Cardiac septum (tissue), 1 donor: ENCODE data around the gene RHBDF1. TPM values are rescaled to one million over a fixed set of nuclear protein-coding genes. Genes with fewer than 3 reads are reported as not detected.
"Not testable (repeated sequence)": the region's sequence is repeated elsewhere in the genome, so short reads cannot be mapped to it uniquely, and the experiment has no call there.

Experiments used
- DNase-seq: peaks from one replicate; pipeline ENCODE4 v3.0.0-alpha.2; 2020; ENCODE audit warnings: low spot score
- intact Hi-C: fragments of 100-400 bp; cut with DNase I; formaldehyde crosslinking; loops from one replicate; pipeline ENCODE4 v1.14.0; 2022
- total RNA-seq: library from RNA; stranded (reverse); fragmentation: NEBNext Ultra II Directional; extraction: Animal tissue kit (Norgen Biotek cat#: 25700); gene quantifications from one replicate; pipeline ENCODE4 v1.2.1, GENCODE V29; 2021
- donor health status: DM: no; HTN: no; CAD: no.

Gene RHBDF1
- total RNA-seq, 1 donor from 2014 or later, result 31.4 TPM

DNA sequence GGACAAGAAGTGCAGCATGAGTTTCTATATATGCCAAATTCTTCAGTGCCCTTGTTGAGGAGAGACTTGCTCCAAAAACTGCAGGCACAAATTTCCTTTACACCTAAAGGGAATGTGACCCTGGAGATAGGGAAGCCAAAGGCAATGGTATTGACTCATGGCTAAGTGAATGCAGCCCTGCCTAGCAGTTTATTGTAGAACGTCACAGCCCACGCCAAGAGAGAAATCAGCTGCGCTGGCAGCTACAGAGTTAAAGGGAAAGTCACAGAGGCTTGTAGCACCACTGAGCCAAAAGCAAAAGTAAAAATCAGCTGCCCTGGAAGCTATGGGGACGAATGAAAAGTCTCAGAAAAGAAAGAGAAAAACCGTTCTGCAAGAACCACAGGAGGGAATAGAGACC lies 29.1 kb downstream of the RHBDF1 start:
- intact Hi-C loops, result no loop called here
- DNase-seq, result no peak

DNA sequence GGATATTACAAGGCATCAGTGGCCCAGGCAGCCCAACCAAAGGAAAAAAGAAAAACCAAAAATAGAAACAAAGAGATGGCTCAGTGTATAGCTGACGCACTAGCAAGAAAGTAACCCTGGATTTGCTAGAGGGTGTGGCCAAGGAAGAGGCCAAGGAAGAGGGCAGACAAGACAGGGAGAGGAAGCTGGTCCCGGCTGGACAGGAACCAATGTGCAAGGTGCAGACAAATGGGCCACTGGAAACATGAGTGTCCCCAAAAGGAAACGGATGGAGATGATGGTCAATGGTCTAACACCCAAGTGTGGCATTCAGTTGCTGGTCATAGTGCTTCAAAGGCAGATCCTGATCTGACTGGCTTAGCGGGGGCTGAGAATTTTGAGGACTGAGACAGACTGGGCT lies 29.7 kb downstream of the RHBDF1 start:
- DNase-seq, result no peak

DNA sequence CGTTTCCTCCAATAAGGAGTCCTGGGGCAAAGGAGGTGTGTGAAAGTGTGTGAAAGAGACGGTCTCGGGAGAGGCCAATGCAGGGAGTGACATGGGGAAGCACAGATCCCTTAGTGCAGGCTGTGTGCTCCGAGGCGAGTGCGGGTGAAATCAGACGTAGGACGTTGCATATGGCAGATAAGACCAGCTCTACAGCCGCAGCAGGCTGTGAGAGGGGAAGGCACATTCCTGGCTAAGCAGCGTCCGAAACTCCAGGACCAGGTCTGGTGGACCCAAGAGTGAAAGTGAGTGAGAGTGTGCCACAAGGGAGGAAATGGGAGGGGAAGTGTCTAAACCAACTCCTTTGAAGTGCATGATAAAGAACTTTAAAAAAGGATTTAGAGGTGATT lies 30.4 kb downstream of the RHBDF1 start:
- DNase-seq, result no peak
- intact Hi-C loops, result no loop called here

More for the DNA sequence above, 29.7 kb downstream of the RHBDF1 start:
- intact Hi-C loops, result no loop called here

DNA sequence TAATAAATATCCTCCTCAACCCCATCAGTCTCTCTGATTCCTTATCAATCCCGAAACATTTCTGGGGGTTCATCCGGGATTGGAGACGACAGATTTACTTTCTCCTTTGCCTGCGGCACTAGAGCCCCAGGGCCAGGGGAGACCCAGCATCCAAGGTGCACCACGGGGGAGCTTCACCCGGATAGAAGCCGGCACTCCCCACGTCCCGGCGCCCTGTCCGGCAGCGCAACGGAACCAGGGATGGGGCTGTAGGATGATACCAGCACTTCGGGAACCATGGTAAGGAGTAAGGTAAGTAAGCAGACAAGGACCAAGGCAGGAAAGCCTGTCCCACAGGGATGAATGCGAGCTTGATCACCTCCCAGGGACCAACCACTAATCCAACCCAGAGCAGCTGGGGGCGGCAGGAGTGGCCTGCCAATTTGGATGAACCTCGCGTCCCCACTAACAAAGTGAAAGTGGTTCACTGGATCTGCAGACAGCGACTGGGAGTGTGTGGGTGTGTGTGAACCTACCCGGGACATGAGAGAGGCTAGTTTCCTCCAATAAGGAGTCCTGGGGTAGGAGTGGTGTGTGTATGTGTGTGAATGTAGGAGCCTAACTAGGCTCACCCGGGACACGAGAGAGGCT lies 30.9 kb downstream of the RHBDF1 start:
- no peak for DNase-seq
- intact Hi-C loops, result no loop called here

DNA sequence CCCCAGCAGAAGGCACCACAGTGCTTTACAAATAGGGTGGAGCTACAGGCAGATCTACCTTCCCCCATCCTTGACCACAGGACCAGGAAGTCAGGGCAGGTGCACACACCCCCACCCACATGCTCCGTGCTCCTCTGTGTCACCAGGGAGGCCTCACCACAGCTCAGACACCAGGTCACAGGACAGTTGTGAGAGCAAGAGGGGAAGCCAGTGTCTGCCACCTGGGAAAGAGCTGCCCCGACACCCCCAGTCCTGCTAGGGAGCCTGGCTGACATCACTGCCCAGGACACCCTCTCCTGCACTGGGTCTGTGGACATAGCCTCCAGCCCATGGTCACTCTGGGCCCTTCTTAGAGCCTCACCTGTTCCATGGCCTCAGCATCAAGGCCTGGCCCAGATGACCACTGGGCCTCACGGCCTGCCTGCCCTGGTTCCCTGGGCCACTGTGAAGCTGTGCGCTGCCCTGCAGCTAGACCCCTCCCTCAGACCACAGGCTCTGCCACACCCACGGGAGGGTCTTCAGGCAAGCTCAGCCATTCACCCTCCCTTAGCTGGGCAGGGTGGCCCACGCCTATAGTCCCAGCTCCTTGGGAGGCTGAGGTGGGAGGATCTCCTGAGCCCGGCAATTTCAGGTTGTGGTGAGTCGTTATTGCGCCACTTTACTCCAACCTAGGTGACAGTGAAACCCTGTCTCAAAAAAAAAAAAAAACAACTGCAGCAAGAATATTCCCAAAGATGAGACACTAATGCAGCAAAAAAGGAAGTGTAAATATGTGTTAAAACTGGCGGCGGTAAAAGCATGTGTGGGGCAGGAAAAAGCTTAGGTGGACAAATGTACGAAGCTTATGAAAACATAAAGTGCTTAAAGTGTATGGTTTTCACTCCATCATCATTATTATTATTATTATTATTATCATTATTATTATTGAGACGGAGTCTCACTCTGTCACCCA lies 33.2 kb downstream of the RHBDF1 start:
- DNase-seq, result no peak
- intact Hi-C loops, result no loop called here

DNA sequence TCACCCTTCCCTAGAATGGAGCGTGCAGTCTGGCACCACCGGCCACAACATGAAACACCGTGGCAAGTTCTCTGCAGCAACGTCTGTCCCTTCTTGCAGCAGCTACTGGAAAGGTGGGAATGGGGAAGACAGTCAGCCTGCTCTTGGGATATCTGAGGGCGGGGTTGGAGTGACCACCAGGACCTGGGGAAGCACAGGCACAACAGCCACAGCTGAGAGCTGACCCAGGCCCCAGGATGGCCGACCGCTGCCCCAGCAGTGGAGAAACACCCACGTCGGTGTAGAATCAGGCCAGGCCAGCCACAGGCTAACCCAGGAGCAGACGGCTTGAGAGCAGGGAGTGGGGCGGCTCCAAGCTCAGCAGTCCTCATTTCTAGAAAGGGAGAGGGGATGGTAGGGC lies 34.2 kb downstream of the RHBDF1 start:
- intact Hi-C loops, DNase-seq: not testable (repeated sequence)

DNA sequence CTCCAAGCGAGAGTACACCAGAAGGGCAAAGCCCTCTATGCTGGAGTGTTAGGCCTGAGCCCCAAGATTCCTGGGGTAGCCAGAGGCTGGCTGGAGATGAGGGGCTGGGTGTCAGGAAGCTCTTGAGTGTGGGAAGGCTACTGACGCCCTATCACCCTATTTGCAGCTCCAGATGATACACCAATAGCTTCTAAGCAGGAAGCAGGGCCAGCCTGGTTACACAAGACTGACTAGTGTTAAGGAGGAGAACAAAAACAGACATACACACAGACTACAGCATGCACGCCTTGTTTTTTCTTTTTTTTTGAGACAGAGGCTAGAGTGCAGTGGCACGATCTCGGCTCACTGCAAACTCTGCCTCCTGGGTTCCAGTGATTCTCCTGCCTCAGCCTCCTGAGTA lies 34.9 kb downstream of the RHBDF1 start:
- intact Hi-C loops, result no loop called here
- DNase-seq, result no peak

DNA sequence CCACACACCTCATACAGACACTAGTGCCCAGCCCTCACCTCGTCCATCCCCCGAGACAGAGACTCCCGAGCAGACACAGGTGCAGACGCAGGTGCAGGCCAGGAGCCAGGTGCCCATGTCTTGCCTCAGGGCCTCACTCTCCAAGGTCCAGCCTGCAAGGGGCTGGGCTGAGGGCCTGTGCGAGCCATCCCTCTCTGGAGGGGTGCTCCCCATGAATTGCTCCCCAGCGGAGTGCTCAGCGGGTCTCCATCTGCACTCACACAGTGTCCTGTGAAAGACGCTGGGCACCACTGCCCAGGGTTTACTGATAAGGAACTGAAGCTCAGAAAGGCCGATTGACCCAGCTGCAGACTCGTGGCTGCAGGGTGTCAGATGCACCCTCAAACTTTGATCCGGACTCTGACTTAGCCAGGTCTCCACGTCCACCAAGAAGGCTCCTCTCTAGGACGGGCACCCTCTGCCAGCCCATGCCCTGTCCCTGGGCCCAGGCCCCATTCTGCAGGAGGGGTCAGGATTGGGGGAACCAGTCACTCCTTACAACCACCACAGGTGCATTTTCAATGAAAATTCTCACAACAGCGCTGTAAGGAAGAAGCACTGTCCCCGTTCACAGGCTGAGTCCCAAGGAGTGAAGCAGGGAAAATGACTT lies 36.0 kb downstream of the RHBDF1 start:
- no peak for DNase-seq
- intact Hi-C loops, result no loop called here

DNA sequence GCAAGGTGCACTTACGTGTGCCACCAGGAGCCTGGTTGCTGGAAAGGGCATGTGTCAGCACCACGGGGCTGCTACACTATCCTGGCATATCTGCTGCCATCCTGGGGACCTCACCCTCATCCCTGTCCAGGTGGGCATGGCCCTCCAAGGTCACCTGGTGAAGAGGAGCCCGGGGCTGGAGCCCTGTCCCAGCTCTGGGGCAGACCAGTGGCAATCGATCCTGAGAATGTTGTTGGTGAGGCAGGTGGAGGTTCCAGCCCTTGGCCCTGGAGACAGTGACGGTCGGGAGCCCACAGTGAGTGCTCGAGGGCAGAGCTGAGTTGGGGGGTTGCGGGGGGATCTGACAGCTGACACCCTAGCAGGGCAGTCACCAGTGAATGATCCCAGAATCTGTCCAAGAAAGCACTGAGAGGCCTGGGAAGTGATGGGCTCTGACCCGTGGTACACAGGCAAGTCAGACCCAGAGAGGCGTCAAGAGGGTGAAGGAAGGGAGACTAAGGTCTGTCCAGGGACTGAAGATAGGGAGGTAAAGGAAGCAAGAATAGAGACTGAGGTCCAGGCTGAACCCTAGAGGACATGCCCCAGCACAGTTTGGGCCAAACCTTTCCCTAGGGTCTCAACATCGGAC lies 36.6 kb downstream of the RHBDF1 start:
- intact Hi-C loops, result no loop called here
- no peak for DNase-seq

DNA sequence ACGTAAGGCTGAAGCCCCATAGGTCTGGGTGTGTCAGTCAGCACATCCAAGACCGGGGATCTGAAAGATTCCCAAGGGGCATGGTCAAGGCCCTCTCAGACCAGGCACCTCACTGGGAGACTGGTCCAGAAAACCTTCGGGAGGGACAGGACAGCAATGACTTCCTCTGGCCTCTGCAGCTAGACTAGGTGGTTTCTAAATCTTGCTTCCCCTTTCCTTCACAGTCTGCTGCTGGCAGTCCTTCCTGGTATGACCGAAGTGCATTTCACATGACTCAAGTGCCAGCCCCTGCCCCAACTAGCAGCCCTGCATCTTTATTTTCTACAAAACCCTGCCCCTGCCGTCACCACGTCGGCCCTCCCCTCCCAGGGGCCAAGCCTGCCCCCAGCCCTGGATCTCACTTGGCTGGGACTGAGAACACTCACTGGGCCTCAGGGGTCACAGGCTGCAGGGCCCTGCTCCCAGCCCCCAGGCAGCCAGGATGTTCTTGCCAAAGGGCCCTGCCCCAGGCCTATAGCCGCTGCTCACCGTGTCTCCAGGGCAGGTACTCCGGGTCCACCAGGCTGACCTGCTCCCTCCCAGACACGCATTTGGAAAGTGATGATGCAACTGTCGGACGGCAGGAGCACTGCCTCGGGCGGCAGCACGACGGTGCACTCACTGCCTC lies 37.3 kb downstream of the RHBDF1 start:
- no peak for DNase-seq
- intact Hi-C loops, result no loop called here

DNA sequence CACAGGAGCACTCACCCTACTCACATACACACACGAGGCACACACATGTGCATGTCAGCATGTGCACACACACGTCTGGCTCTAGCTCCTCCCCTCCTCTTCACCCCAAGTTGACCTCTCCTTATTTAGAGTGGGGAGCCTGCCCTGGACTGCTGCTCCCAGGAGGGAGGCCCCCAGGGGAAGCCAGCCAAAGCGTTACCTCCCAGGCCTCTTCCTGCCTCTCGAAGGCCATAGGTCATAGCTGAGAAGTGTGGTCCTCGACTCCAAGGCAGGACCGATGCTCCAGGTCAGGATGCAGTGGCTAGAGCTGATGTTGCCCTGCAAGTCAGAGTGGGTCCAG lies 37.8 kb downstream of the RHBDF1 start:
- intact Hi-C loops, result no loop called here
- no peak for DNase-seq

DNA sequence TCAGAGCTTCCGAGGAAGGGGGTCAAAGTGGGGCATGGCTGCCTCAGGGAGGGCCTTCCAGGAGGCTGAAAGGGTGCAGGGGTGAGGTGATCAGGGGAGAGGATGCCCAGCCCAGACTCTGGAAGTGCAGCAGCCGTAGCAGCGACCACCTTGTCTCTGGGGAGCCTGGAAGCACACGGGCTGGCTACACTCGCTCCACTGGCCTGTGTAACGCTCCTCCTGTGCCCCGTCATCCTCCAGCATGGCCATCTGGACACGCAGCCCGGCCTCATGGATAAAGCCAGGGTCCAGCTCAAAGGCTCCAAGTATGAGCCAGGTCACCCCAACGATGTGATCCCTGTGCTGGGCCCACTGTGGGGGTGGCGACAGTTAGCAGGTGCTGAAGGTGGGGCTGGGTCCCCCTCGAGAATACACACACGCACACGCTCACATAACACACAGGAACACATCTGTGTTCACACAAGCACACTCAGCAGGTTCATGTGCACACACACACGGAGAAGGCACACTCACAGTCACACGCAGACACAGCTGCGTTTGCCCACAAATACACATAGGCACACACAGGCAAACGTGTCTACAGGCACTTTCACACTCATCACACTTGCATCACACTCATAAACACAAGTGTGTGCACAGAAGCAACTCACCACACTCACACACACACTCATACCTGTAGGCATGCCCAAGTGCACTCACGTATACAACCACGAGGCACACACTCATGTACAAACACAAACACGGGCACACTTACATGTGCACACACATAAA lies 38.4 kb downstream of the RHBDF1 start:
- intact Hi-C loops, result no loop called here
- DNase-seq, result no peak

DNA sequence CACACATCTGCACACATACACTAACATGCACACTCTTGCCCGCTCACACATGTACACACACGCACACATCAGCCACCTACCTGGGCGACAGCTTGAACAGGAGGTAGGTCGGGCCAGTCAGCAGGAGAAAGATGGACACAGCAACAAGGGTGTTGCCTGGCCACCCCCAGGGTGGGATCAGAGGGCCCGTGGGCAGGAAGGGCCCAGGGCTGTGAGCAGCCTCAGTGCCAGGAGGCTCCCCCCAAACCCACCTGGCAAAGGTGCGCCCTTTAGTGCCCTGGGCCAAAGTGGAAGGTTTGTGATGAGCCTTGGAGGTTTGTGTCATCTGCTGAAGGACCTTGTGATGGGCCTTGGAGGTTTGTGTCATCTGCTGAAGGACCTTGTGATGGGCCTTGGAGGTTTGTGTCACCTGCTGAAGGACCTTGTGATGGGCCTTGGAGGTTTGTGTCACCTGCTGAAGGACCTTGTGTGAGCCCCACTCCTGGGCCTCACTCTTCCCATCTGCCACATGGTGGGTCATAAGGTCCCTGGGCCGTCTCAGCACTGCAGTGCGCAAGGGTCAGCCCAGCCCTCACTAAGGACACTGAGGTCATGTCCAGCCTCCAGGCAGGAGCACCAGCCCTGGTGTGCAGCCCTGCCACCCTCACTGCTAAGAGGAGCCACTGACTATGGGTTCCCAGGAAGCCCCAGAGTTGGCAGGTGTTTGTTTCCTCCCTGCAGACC lies 39.1 kb downstream of the RHBDF1 start:
- DNase-seq, intact Hi-C loops: not testable (repeated sequence)

DNA sequence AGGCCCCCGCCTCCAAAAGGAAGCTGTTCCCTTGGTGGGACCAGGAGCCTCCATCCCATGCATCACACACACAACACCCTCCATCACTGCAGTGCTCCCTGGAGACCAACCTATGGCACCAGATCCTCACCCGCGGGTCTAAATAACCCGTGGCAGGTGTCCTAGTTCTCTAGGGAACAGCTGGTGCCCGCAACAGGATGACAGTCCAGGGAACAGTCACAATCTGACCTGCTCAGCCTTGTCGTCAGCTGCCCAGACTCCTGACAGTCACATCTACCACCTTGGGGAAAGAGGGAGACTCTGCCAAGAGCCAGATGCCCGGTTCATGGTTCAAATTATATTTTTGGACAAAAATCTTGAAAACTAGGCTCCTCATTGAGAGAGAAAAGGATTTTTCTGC lies 41.8 kb downstream of the RHBDF1 start:
- intact Hi-C loops, DNase-seq: not testable (repeated sequence)

DNA sequence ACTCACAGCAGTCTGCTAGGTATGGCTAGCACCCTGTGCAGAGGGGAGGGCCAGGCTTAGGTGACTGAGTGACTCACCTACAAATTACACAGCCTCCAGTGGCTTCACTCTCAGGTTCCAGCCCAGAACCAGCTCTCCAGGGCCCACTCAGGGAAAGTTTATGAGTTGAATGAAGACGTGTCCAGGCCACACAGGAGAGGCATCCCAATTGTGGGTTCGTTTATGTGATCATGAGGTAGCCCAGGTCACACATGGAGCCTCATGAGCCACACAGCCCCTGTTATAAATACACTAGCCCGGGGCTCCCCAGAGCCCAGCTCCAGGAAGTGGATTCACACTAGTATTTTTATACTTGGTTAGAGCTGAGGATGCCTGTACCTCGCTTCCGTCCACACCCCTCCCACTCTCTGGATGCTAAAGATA lies 46.5 kb downstream of the RHBDF1 start:
- intact Hi-C loops, DNase-seq: not testable (repeated sequence)

DNA sequence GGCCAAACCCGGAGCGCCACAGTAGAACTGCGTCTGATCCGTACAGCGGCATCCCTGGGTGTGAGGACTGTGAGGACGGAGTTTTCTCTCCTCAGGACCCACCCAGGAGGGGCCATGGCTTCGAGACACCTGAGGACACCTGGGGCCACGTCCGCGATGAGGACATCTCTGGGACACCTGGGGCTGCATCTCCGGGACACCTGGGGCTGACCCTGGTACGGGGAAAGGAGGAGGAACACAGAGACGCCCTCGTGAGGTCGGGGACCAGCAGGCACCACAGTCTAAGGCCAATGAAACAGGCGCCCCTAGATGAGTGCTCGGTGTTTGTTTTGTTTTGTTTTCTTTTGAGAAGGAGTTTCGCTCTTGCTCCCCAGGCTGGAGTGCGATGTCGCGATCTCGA lies 48.3 kb downstream of the RHBDF1 start:
- intact Hi-C loops, DNase-seq: not testable (repeated sequence)

DNA sequence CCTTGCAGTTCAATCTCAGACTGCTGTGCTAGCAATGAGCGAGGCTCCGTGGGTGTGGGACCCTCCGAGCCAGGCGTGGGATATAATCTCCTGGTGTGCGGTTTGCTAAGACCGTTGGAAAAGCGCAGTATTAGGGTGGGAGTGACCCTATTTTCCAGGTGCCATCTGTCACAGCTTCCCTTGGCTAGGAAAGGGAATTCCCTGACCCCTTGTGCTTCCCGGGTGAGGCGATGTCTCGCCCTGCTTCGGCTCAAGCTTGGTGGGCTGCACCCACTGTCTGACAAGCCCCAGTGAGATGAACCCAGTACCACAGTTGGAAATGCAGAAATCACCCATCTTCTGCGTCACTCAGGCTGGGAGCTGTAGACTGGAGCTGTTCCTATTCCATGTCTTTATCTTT lies 51.5 kb downstream of the RHBDF1 start:
- DNase-seq, intact Hi-C loops: not testable (repeated sequence)

DNA sequence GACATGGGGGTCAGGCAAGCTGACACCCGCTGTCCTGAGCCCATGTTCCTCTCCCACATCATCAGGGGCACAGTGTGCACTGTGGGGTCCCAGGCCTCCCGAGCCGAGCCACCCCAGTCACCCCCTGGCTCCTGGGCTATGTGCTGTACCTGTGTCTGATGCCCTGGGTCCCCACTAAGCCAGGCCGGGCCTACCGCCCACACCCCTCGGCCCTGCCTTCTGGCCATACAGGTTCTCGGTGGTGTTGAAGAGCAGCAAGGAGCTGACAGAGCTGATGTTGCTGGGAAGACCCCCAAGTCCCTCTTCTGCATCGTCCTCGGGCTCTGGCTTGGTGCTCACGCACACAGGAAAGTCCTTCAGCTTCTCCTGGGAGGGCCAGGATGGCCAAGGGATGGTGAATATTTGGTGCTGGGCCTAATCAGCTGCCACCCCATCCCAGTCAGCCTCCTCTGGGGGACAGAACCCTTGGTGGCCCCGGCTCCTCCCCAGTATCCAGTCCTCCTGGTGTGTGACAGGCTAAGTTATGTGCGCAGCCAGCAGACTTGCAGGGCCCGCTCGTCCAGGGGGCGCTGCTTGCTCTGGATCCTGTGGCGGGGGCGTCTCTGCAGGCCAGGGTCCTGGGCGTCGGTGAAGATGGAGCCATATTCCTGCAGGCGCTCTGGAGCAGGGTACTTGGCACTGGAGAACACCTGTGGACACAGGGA lies 55.2 kb downstream of the RHBDF1 start:
- intact Hi-C loops, DNase-seq: not testable (repeated sequence)
